SK-N-MC (cell line): ENCODE data around the gene IQCB1.

Source experiments
- DNase-seq: peaks from one replicate; pipeline ENCODE4 v3.0.0-alpha.2; 2011; ENCODE audit warnings: low read depth, low spot score
- H3K27ac ChIP-seq: fragments of 200-600 bp; sonication (generic); 2 replicates; pipeline ENCODE4 v1.5.1; 2016; ENCODE audit warnings: mixed run types
- H3K36me3 ChIP-seq: fragments of 200-600 bp; sonication (generic); 2 replicates; pipeline ENCODE4 v1.6.1; 2017; ENCODE audit warnings: antibody characterized with exemption, low read length, mixed read lengths; ENCODE audit not compliant: insufficient read depth
- H3K4me3 ChIP-seq: fragments of 200-600 bp; sonication (generic); 2 replicates; pipeline ENCODE4 v1.5.1; 2016
- H3K9ac ChIP-seq: fragments of 200-600 bp; sonication (generic); 2 replicates; pipeline ENCODE4 v1.8.0; 2017; ENCODE audit warnings: mixed run types, mixed read lengths; ENCODE audit not compliant: insufficient read length
- H3K9me3 ChIP-seq: fragments of 200-600 bp; sonication (generic); 2 replicates; pipeline ENCODE4 v1.6.1; 2017; ENCODE audit warnings: low read depth, mild to moderate bottlenecking, antibody characterized with exemption, low read length, moderate library complexity, mixed read lengths
- EZH2 ChIP-seq: fragments of 200-600 bp; sonication (generic); IDR thresholded peaks from one replicate; pipeline ENCODE4 v1.6.1; 2017; ENCODE audit warnings: antibody characterized with exemption
- FOXP2 ChIP-seq: optimal IDR thresholded peaks from 2 replicates; pipeline ENCODE3; 2011; ENCODE audit warnings: mild to moderate bottlenecking, moderate library complexity; ENCODE audit not compliant: insufficient read depth; ENCODE audit errors: extremely low read length, control extremely low read depth
- POLR2AphosphoS5 ChIP-seq: IDR thresholded peaks from 2 replicates; pipeline ENCODE4 v1.6.1; 2012; ENCODE audit warnings: mild to moderate bottlenecking, low read depth, low read length, borderline replicate concordance

IQCB1 gene

DNA sequence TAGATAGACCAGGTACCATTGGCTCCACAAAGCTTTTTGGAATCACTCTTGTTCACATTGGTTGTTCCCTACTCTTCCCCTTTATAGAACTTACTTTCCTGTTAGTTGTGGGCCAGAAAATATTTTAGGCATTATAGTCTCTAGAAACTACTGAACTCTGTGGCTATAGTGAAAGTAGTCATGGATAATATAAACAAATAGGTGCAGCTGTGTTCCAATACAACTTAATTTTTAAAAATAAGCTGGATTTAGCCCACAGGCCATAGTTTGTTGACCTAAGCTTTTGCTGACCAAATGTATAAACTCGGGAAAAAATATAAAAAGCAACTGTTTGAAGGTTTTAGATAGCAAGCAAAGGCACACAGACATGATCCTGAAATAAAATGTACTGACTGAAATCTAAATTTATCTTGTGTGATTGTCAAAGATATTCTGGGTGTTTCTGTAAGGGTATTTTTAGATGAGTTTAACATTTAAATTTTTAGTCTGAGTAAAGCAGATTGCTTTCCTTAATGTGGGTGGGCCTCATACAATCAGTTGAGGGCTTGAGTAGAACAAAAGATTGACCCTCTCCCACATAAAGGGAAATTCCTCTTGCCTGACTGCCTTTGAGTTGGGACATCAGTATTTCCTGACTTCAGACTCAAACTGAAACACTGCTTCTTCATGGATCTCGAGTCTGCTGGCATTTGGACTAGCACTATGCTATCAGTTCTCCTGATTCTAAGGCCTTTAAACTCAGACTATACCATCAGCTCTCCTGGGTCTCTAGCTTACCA is 13.2 kb downstream of the IQCB1 start:
- DNase-seq = no peak
- Histone ChIP-seq H3K9me3 (peaks cover 5% of the 10 kb centered on the region), H3K4me3 (no peak overlapping the region), H3K27ac (no peak overlapping the region), H3K9ac (no peak overlapping the region), H3K36me3 (peaks cover 94% of the 10 kb centered on the region)
- TF ChIP-seq FOXP2 (no peak), POLR2AphosphoS5 (no peak), EZH2 (no peak)

DNA sequence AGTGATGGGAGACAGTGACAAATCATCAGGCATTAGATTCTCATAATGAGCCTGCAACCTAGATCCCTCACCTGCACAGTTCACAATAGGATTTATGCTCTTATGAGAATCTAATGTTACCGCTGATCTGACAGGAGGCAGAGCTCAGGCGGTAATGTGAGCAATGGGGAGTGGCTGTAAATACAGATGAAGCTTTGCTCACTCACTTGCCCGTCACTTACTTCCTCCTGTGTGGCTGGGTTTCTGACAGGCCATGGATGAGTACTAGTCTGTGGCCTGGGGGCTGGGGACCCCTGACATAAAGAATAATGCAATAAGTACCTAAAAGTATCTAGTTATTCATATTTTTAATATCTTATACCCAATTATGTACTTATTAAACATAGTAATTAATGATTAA is 15.6 kb downstream of the IQCB1 start:
- no peak for DNase-seq
- Histone ChIP-seq H3K27ac (no peak overlapping the region), H3K9ac (no peak overlapping the region), H3K9me3 (peaks cover 3% of the 10 kb centered on the region), H3K36me3 (peaks cover 85% of the 10 kb centered on the region), H3K4me3 (no peak overlapping the region)
- TF ChIP-seq FOXP2 (no peak), EZH2 (no peak), POLR2AphosphoS5 (no peak)

DNA sequence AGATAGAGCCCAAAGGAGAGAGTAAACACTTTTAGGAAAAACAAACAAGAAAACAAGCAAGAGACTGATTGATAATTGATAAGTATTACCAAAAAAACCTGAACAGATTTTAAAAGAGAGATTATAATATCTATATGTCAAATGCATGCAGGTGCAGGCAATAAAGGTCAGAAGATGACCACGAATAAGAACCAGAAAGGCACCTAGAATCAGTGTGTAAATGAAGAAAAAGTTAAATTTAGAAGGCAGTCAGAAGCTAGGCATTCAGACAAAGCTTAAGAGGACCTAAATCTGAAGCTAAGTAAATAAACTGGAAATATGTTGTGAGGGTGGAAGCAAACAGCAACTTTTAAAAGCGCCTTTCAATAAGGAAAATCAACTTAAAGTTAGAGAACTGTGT is 16.3 kb downstream of the IQCB1 start:
- H3K27ac ChIP-seq = no peak overlapping the region
- H3K9ac ChIP-seq = no peak overlapping the region
- no peak overlapping the region for H3K4me3 ChIP-seq
- H3K9me3 ChIP-seq = peaks cover 3% of the 10 kb centered on the region
- DNase-seq = no peak
- peaks cover 79% of the 10 kb centered on the region for H3K36me3 ChIP-seq
- no peak for TF ChIP-seq EZH2

DNA sequence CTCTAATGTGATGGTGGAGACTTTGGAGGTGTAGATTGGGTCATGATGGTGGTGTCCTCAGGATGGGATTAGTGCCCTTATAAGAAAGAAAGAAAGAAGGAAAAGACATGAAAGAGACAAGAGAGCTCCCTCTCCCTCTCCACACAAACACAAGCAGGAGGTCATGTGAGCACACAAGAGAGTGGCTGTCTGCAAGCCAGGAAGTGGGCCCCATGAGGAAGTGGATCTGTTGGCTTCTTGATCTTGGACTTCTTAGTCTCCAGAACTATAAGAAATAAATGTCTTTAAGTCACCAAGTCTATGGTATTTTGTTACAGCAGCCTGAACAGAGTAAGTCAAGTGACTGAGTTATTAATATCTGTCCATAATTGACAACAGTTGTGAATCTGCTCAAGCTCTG is 17.1 kb downstream of the IQCB1 start:
- Histone ChIP-seq H3K4me3 (no peak overlapping the region), H3K9me3 (no peaks in the 10 kb centered on the region; the same call in 1 of the 2 replicates), H3K36me3 (peaks cover 71% of the 10 kb centered on the region), H3K9ac (no peak overlapping the region), H3K27ac (no peak overlapping the region)
- TF ChIP-seq FOXP2 = no peak
- TF ChIP-seq EZH2 = no peak
- TF ChIP-seq POLR2AphosphoS5 = no peak
- DNase-seq = no peak

DNA sequence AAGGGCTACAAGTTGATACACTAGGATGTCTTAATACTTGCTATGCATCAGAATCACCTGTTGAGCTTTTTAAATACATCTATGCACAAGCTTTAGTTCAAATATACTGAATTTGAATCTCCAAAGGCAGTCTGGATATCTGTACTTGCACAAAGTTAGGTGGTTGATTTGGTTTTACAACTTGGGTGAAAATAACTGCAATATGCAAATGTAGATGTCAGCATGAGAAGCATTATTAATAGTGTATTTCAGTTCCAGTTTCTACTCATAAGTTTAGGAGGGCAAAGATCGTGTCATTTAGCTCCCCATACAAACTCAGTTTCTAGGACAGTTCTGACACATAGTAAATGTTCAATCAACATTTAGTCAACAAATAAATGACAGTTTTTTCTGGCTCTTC is 25.6 kb downstream of the IQCB1 start:
- Histone ChIP-seq H3K9ac (no peak overlapping the region), H3K36me3 (peaks cover 74% of the 10 kb centered on the region), H3K9me3 (no peaks in the 10 kb centered on the region), H3K4me3 (no peak overlapping the region), H3K27ac (no peak overlapping the region)
- no peak for DNase-seq
- TF ChIP-seq FOXP2 (no peak), EZH2 (no peak), POLR2AphosphoS5 (no peak)

DNA sequence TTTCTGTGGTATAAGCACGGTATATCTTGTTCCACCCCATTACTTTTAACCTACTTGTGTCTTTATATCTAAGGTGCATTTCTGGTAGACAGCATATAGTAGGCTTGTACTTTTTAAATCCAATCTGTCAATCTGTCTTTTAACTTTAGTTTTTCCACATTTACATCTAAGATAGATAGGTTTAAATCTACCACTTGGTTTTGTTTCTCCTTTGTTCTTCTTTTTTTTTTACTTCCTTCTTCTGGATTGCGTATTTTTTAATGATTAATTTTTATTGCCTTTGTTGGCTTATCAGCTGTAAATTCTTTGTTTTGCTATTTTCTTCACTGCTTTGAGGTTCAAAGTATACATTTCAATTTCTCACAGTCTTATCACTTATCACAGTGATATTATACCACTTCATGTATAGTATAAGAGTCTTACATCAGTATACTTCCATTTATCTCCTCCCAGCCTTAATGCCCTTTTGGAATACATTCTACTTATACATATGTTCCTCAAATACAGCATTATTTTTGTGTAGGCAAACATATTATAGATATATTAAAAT is 31.0 kb downstream of the IQCB1 start:
- H3K9ac ChIP-seq = no peak overlapping the region
- peaks cover 78% of the 10 kb centered on the region for H3K36me3 ChIP-seq
- H3K9me3 ChIP-seq = no peaks in the 10 kb centered on the region
- no peak for DNase-seq
- no peak overlapping the region for H3K4me3 ChIP-seq
- no peak overlapping the region for H3K27ac ChIP-seq
- TF ChIP-seq EZH2 (no peak), POLR2AphosphoS5 (no peak), FOXP2 (no peak)

DNA sequence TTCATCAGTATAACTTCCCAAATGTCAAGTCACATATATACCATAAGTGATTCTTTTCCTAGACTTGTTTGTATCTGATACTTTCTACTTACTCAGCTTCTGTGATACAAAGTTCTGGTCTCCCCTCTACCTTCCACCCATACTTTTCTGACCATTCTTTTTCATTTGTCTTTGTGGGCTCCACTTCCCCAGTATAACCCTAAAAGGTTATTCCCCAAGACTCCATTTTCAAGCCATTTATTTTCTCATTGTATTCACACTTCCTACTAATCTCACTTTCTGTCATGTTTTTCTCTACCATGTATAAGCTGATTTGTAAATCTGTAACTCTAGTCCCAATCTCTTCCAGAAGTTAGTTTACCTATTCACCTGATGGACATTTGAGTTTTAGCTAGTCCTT is 34.0 kb downstream of the IQCB1 start:
- no peak overlapping the region for H3K4me3 ChIP-seq
- H3K9me3 ChIP-seq = no peaks in the 10 kb centered on the region
- H3K27ac ChIP-seq = no peak overlapping the region
- no peak for DNase-seq
- peaks cover 74% of the 10 kb centered on the region for H3K36me3 ChIP-seq
- TF ChIP-seq POLR2AphosphoS5 (no peak), EZH2 (no peak), FOXP2 (no peak)
- H3K9ac ChIP-seq = no peak overlapping the region

DNA sequence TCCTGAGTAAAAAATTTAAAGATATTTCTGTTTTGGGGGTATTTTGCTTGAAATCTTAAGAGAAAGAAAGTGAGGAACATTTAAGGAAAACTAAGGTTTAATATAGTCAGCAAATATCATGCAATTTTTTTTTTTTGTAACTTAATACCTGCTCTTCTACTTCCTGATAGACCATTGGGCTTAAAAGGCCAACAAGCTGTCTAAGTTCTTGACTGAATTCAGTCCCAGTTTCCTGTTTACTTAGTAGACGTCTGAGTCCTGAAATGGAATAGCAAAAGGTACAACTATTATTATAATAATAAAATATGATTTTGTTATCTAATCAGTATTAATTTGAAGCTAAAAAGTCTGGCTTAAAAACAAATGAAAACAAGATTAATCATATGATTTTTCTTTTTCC is 37.9 kb downstream of the IQCB1 start:
- no peak for DNase-seq
- Histone ChIP-seq H3K27ac (no peak overlapping the region), H3K4me3 (no peak overlapping the region), H3K9me3 (no peaks in the 10 kb centered on the region), H3K36me3 (peaks cover 62% of the 10 kb centered on the region), H3K9ac (no peak overlapping the region)
- TF ChIP-seq POLR2AphosphoS5 = no peak
- no peak for TF ChIP-seq FOXP2
- TF ChIP-seq EZH2 = no peak

DNA sequence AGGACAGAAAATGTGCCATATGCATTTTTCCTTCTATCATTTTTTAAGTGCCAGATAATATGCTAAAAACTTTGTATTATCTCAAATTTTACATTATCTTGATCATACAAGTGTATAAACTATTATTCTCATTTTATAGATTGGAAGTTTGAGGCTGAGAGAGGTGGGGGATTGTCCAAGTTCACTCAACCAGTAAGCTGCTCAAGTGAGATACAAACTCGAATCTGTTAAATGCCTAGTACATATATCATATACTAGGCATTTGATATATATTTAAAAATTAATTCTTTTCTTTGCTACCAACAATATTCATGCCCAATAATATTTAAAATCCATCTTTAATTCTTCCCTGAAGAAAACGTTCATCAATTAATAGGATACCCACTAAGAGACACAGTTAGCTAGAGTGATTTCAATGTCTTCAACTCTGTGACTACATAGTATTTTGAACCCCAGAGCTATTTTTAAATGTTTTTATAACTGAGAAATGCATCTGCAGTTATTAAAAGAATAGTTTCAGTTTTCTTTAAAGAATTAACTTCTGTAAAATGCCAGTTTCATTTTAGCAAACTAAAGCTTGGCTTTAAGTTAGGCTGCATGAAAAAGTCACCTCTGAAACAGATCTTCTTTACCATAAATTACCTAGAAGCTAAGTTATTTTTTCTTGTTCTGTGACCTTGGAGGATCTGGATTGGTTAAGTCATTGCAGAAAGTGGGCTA is 40.4 kb downstream of the IQCB1 start:
- no peak overlapping the region for H3K27ac ChIP-seq
- TF ChIP-seq POLR2AphosphoS5 = no peak
- no peak overlapping the region for H3K9ac ChIP-seq
- H3K36me3 ChIP-seq = peaks cover 71% of the 10 kb centered on the region
- no peaks in the 10 kb centered on the region for H3K9me3 ChIP-seq
- no peak overlapping the region for H3K4me3 ChIP-seq
- no peak for DNase-seq
